HL-60/S4 (cell line): ENCODE results near the gene PPP3R1.
"Not testable (repeated sequence)": the region's sequence is repeated elsewhere in the genome, so short reads cannot be mapped to it uniquely, and the experiment has no call there.

Source experiments
- in situ Hi-C: fragments of 300-500 bp; cut with MboI; formaldehyde crosslinking; loops from 2 replicates; pipeline ENCODE4 v1.14.3; 2022; ENCODE audit warnings: low sequenced_read_pairs

The PPP3R1 gene

GRCh38 chr2:68190991-68191731, 61.2 kb downstream of the PPP3R1 start:
- in situ Hi-C loops, result loop anchor here (10.0 kb wide), 1 partner anchor 66 kb away; no protein-coding TSS in a partner anchor

- in situ Hi-C loops, result loop anchor here (10.0 kb wide), 1 partner anchor 65 kb away; no protein-coding TSS in a partner anchor
These were observed 62.1 kb downstream of the PPP3R1 start for GRCh38 chr2:68189991-68190784.

- in situ Hi-C loops, result no loop called here
These were observed 63.5 kb downstream of the PPP3R1 start for GRCh38 chr2:68188831-68189230.

- in situ Hi-C loops, result no loop called here
These were observed 65.0 kb downstream of the PPP3R1 start for GRCh38 chr2:68187329-68187728.

- in situ Hi-C loops, result no loop called here
These were observed 66.7 kb downstream of the PPP3R1 start for GRCh38 chr2:68185541-68186164.

- in situ Hi-C loops, result no loop called here
These were observed 69.4 kb downstream of the PPP3R1 start for GRCh38 chr2:68182902-68183301.

- in situ Hi-C loops, result no loop called here
These were observed 73.2 kb downstream of the PPP3R1 start for GRCh38 chr2:68178954-68179627.

- in situ Hi-C loops, result no loop called here
These were observed 73.9 kb downstream of the PPP3R1 start for GRCh38 chr2:68178432-68178831.

GRCh38 chr2:68177541-68177940, 74.8 kb downstream of the PPP3R1 start:
- in situ Hi-C loops, result no loop called here

- in situ Hi-C loops, result no loop called here
These were observed 75.7 kb downstream of the PPP3R1 start for GRCh38 chr2:68176657-68177056.

- in situ Hi-C loops, result not testable (repeated sequence)
These were observed 77.1 kb downstream of the PPP3R1 start for GRCh38 chr2:68175210-68175609.

- in situ Hi-C loops, result no loop called here
These were observed 79.2 kb downstream of the PPP3R1 start for GRCh38 chr2:68172990-68173700.

- in situ Hi-C loops, result no loop called here
These were observed 79.8 kb downstream of the PPP3R1 start for GRCh38 chr2:68172521-68172920.

GRCh38 chr2:68171684-68172083, 80.6 kb downstream of the PPP3R1 start:
- in situ Hi-C loops, result no loop called here

- in situ Hi-C loops, result no loop called here
These were observed 81.2 kb downstream of the PPP3R1 start for GRCh38 chr2:68171146-68171545.

- in situ Hi-C loops, result no loop called here
These were observed 83.0 kb downstream of the PPP3R1 start for GRCh38 chr2:68169308-68169707.

- in situ Hi-C loops, result no loop called here
These were observed 85.1 kb downstream of the PPP3R1 start for GRCh38 chr2:68167186-68167585.

- in situ Hi-C loops, result no loop called here
These were observed 88.7 kb downstream of the PPP3R1 start for GRCh38 chr2:68163641-68164040.

GRCh38 chr2:68158134-68158447, 94.2 kb downstream of the PPP3R1 start:
- in situ Hi-C loops, result no loop called here

- in situ Hi-C loops, result no loop called here
These were observed 94.8 kb downstream of the PPP3R1 start, which contains the start of gene PNO1 for GRCh38 chr2:68157402-68158133. Gene PNO1, plus strand, starts transcription at chr2:68157888. Its CDS starts 47 bp downstream, at chr2:68157935.
